GM19193 (cell line): ENCODE data around the gene THY1.

Source experiments
- POLR2A ChIP-seq: IDR thresholded peaks from 4 replicates; pipeline ENCODE4 v1.6.1; 2011; ENCODE audit not compliant: insufficient read depth, insufficient read length; ENCODE audit errors: extremely low read depth

The THY1 gene

DNA sequence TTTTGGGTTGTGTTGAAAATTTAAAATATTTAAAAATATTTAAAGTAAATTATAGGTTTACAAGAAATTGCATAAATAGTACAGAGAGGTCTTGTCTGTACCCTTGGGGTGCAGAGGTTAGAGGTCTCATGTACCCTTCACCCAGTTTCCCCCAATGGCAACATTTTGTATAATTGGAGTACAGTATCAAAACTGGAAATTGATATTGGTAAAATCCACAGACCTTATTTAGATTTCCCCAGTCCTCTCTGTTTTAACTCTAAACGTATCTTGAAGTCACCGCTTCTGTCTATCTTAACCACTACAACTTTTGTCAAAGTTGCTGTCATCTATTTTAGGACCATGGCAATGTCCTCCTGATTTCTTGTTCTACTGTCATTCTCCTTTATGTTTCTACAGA, 10.9 kb downstream of the THY1 start:
- TF ChIP-seq POLR2A = no peak

DNA sequence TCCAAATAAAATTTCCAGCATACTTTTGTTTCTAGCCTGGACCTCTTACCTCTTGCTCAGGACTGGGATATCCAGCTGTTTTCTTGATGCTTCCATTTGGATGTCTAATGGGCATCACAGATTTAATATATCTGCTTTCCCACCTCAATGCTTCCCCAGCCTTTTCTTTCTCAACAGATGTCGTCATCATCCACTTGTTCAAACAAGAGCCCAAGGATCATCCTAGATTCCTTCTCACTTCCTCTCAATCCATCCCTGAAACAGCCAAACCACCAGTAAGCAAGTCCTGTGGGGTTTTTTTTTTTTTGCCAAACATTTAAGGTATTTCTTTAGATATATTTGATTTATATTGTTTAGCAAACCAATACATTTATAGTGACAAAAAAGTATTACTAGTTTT, 12.5 kb downstream of the THY1 start:
- no peak for TF ChIP-seq POLR2A

DNA sequence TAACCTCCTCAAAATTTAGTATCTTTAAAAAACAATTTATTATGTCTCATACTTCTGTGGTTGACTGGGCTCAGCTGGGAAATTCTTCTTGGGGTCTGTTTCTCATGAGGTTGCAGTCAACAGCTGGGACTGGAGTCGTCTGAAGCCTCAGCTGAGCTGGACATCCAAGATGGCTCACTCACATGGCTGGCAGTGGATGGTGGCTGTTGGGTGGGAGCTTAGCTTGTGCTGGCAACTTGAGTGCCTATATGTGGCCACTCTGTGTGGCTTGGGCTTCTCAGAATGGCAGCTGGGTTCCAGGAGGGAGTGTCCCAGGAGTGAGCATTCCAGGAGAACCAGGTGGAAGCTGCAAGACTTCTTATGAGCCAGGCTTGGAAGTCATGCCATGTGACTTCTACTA, 13.2 kb downstream of the THY1 start:
- TF ChIP-seq POLR2A = no peak

DNA sequence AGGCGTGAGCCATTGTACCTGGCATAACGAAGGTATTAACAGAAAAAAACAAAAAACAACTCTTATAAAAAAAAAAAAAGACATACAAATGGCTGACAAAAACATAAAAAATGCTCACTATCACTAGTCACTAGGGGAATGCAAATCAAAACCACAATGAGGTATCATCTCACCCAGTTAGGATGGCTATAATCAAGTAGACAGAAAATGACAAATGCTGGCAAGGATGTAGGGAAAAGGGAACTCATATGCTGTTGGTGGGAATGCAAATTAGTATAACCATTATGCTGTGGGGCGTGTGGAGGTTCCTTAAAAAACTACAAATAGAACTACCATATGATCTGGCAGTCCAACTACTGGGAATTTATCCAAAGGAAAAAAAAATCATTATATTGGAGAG, 17.0 kb downstream of the THY1 start:
- TF ChIP-seq POLR2A = no peak

DNA sequence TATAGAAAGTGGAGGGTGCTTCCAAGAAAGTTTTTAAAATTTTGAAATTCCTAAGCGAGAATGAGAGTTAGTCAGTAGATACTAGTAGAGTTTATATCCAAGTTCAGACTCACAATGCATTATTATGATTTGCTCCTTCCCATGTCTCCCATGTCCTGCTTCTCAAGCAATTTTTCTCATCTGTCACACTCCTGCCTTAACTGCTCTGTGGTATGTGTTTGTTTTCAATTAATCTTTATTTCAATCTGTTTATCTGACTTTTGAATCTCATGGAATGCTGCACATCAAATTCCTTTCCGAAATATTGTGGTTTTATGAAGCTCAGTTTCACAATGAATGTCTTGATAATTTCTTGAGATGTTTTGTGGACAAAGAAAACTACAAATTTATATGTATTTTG, 18.1 kb downstream of the THY1 start:
- TF ChIP-seq POLR2A = no peak

DNA sequence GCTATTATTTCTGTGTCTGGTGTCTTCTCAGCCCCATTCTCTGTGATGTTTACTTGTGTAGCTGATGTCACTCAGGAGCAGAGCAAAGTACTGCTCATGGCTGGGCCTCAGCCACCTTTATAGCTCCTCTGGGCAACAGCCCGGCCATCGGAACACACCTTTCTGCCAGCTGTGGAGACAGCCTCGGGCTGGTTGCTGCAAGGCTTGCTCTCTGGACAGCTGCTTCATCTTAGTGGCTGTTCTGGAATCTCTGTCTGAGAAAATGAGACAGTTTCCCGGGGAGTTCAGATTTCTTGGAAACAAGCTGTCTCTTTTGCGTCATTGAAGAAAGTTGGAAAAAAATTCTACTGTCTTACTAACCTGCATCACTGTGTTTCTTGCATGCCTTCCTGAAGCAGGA, 20.0 kb downstream of the THY1 start:
- no peak for TF ChIP-seq POLR2A

DNA sequence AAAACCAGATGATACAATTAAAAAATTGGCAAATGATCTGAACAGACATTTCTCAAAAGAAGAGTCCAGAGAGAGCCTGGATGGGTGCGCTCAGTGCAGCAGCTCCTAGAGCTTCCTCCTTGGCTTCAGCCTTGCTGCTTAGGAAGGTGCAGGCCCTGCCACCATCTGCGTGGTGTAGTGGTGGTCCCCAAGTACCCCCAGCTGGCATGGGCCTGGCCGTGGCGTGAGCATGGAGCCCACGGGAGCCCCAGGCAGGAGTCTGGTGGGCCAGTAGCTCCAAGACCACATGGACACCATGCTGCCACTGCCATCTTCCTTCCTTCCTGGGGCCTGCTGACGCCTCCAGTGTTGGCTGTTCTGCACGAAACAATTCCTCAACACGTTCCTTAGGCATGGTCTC, 20.5 kb downstream of the THY1 start:
- TF ChIP-seq POLR2A = no peak

GRCh38 chr11:119400860-119401259, 22.1 kb downstream of the THY1 start:
- TF ChIP-seq POLR2A = no peak

DNA sequence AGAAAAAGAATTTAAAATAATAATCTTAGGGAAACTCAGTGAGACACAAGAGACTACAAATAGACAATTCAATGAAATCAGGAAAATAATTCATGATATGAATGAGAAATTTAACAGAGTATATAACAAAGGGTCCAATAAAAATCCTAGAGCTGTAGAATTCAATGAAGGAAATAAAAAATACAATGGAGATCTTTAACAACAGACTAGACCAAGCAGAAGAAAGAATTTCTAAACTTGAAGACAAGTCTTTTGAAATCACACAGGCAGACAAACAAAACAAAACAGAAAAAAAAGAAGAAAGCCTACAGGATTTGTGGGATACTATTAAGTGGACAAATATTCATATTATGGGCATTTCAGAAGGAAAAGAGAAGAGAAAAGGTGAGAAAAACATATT, 25.2 kb downstream of the THY1 start:
- TF ChIP-seq POLR2A = no peak

DNA sequence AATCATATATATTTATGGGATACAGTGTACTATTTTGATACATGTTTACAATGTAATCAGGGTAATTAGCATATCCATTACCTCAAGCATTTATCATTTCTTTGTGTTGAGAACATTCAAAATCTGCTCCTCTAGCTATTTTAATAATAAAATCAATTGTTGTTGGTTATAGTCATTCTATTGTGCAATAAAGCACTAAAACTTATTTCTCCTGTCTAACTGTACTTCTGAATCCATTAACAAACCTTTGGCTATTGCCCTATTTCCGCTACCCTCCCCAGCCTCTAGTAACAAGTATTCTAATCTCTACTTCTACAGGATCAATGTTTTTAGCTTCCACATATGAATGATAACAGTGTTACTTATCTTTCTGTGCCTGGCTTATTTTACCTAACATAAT, 26.1 kb downstream of the THY1 start:
- TF ChIP-seq POLR2A = no peak

DNA sequence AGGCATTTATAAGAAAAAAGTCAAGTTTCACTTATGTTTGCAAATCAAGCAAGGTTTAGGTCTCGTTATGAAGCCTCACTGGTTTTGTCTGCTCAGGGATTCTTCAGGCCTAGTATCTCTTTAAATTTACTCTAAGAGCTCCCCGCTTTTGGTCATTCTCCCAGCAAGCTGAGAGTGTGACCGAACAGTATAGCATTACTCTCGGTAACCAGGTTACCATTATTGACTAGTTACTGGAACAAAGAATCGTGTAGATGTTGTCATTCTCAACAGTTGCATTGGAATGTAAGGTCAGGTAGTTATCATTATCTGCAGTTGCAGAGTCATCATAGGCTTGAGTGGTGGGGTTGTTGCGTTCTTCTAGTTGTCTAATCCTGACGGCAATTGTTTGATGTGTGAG, 31.7 kb downstream of the THY1 start:
- TF ChIP-seq POLR2A = no peak

DNA sequence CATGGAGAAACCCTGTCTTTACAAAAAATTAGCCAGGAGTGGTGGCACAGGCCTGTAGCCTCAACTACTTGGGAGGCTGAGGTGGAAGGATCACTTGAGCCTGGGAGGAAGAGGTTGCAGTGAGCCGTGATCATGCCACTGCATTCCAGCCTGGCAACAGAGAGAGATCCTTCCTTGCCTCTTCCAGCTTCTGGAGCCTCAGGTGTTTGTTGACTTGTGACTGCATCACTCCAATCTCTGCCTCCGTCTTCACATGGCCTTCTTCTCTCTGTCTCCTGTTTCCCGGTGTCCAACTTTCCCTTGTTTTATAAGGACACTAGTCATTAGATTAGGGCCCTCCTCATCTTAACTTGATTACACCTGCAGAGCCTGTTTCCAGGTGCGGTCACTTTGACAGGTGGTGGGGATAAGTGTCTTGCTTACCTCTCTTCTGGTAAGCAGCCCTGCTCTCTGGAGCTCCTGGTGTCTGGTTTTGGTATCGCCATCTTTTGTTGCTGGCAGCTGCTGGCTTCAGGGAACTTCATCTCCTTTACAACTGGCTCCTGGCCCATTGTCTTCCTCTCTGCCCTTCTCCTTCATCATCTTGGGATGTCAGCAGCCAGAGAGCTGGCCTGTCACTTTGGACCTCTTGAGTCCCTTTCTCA, 33.2 kb downstream of the THY1 start:
- no peak for TF ChIP-seq POLR2A

- TF ChIP-seq POLR2A = no peak
These were observed 34.9 kb downstream of the THY1 start for GRCh38 chr11:119388103-119388502.

DNA sequence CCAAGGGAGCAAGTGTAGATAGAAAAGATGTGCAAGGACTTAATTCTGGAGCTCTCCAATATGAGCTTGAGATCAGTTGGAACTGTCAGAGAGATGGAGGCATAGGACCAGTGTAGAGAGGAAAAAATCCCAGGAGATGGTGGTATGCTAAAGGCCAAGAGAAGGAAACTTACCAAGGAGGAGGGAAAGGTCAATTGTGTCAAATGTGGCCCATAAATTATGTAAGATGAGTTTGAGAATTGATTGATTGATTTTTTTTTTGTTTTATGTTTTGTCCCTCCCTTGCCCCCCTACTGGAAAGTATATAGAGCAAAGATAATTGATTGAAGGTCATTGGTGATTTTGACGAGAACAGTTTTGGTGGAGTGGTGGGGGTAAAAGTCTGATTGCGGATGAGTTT, 38.6 kb downstream of the THY1 start:
- no peak for TF ChIP-seq POLR2A

- TF ChIP-seq POLR2A = no peak
These were observed 40.9 kb downstream of the THY1 start for GRCh38 chr11:119382101-119382500.

DNA sequence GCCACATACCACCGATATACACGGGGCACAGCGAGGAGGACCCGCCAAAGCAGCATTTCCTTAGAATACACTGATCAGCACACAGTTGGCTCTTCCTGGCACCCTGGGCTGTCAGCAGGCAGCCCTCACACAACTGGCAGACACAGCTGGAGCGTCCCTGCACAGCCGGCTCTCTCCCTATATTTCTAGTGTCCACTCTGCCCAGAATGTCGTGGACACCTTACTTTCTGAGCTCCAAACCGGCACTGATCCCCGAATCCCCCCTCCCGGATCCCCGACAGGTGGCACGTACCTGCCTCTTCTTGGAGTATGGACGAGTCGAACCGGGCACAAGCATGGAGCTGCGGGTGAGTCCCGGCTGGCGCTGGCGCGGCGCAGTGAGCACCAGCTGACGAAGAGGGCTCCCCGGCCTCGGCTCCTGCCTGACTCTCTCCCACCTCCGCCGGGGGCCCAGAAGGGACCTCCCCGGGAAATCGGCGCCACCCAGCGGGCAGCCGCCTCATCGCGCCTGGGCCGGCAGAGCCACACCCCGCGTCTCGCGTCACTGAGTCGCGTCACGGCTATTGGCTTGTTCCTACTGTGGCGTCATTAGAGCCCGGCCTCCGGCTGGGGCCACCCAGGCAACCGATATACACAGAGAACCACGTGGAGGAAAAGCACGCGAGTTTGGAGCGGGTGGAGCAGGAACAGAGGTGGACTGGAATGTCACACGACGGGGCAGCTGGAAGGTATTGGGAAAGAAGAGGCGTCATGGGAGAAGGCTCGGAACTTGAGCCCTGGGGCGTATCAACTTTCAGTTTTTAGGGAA, 41.6 kb downstream of the THY1 start, which contains the start of gene USP2:
TSS of gene USP2 (minus strand) at position 510 of the 808 bp plus-strand sequence. CDS start 8,210 bp downstream, outside the sequence.
- no peak for TF ChIP-seq POLR2A
